ENCODE data around the gene HSPB8.

HSPB8 gene

GRCh38 chr12:119171691-119172425, 6.9 kb upstream of the HSPB8 start:
- no peak for DNase-seq

- no peak for DNase-seq
These were observed 3.6 kb upstream of the HSPB8 start for GRCh38 chr12:119175081-119175480.

- no peak for DNase-seq
These were observed 2.3 kb upstream of the HSPB8 start for GRCh38 chr12:119176267-119177055.

- no peak for DNase-seq
These were observed 1.7 kb upstream of the HSPB8 start for GRCh38 chr12:119177056-119177325.

GRCh38 chr12:119177724-119178380, 879 bp upstream of the HSPB8 start:
- no peak for DNase-seq

- no peak for DNase-seq
These were observed 747 bp downstream of the HSPB8 start for GRCh38 chr12:119179335-119180021.

- no peak for DNase-seq
These were observed 1.8 kb downstream of the HSPB8 start for GRCh38 chr12:119180380-119181040.

GRCh38 chr12:119181202-119181601, 2.5 kb downstream of the HSPB8 start:
- DNase-seq: no peak

GRCh38 chr12:119181944-119182343, 3.2 kb downstream of the HSPB8 start:
- no peak for DNase-seq

- DNase-seq: no peak
These were observed 4.2 kb downstream of the HSPB8 start for GRCh38 chr12:119182701-119183493.

GRCh38 chr12:119183942-119184695, 5.4 kb downstream of the HSPB8 start:
- no peak for DNase-seq

- no peak for DNase-seq
These were observed 16.5 kb downstream of the HSPB8 start for GRCh38 chr12:119195256-119195655.

- DNase-seq: no peak
These were observed 19.7 kb downstream of the HSPB8 start for GRCh38 chr12:119198440-119198839.

GRCh38 chr12:119200601-119201000, 21.9 kb downstream of the HSPB8 start:
- no peak for DNase-seq

- DNase-seq: no peak
These were observed 23.2 kb downstream of the HSPB8 start for GRCh38 chr12:119201789-119202543.

GRCh38 chr12:119202544-119202943, 23.8 kb downstream of the HSPB8 start:
- no peak for DNase-seq

- no peak for DNase-seq
These were observed 25.4 kb downstream of the HSPB8 start for GRCh38 chr12:119204131-119204530.

GRCh38 chr12:119204671-119205285, 26.0 kb downstream of the HSPB8 start:
- no peak for DNase-seq

- DNase-seq: no peak
These were observed 27.8 kb downstream of the HSPB8 start for GRCh38 chr12:119206348-119207062.

Data from activated T-cell treated with anti-CD3 and anti-CD28 coated beads for 4 hours (primary cell).